Smooth muscle cell of the brain vasculature (primary cell): ENCODE results near the gene ANKRD44.

Experiments
- DNase-seq: peaks from one replicate; pipeline ENCODE4 v3.0.0-alpha.2; 2012; ENCODE audit warnings: low read depth, low spot score

The ANKRD44 gene

DNA sequence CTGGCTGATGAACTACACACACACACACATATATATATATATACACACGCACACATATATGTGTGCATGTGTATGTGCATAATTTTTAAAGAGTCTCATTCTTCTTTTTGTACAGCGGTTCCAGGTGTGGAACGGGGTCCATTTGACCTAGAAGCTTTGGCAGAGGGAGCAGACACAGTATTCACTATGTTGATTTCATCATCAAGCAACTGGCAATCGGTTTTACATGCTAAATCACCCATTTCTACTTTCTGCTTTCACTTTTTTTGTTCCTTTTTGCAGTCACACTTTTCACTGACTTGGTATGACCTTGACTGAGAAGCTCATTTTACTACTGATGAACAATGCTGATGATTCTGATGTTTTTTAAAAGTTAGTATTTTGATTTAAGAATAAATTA lies 321.1 kb downstream of the ANKRD44 start:
- no peak for DNase-seq

- DNase-seq, result no peak
These were observed 321.9 kb downstream of the ANKRD44 start for GRCh38 chr2:196988639-196989038.

- peak; percentile 65 for DNase-seq
These were observed 322.8 kb downstream of the ANKRD44 start for GRCh38 chr2:196987649-196988364.

DNA sequence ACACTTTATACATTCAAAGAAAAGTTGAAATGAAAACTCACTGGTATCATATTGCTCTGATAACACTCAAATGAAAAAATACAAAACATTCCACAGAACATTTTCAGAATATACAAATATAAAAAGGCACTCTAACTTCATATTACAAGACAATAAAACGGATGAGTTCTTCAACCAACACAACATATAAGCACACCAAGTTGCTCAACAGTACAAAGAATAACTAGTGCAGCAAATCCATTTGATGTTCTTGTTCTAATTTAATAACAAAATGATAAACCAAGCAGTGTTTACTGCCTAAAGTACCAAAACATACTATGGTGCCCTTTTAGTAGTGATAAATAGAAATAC lies 323.3 kb downstream of the ANKRD44 start:
- no peak for DNase-seq

GRCh38 chr2:196985511-196986183 lies 324.9 kb downstream of the ANKRD44 start:
- no peak for DNase-seq

GRCh38 chr2:196984903-196985302 lies 325.7 kb downstream of the ANKRD44 start:
- no peak for DNase-seq

- no peak for DNase-seq
These were observed 326.6 kb downstream of the ANKRD44 start for GRCh38 chr2:196983934-196984333.

GRCh38 chr2:196980473-196980872 lies 330.1 kb downstream of the ANKRD44 start:
- DNase-seq, result no peak

DNA sequence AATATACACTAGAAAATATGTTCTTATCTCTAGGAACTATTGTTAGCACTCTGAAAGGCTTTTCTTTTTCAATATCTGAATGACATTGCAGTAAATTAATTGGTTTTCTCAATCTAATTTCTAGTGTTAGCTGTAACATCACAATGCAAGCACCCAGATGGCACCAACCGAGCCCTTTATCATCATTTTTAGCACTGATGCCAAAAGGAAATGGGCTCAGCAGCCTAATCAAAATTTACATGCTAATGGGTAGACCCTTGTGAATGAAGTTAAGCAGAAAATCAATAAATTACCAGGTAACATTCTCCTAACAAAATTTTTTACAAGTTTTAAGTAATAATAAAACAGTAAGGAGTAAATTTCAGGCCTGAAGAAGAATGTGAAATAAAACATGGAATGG lies 330.6 kb downstream of the ANKRD44 start:
- no peak for DNase-seq

GRCh38 chr2:196977507-196977906 lies 333.1 kb downstream of the ANKRD44 start:
- no peak for DNase-seq

GRCh38 chr2:196974970-196975369 lies 335.6 kb downstream of the ANKRD44 start:
- DNase-seq, result no peak

DNA sequence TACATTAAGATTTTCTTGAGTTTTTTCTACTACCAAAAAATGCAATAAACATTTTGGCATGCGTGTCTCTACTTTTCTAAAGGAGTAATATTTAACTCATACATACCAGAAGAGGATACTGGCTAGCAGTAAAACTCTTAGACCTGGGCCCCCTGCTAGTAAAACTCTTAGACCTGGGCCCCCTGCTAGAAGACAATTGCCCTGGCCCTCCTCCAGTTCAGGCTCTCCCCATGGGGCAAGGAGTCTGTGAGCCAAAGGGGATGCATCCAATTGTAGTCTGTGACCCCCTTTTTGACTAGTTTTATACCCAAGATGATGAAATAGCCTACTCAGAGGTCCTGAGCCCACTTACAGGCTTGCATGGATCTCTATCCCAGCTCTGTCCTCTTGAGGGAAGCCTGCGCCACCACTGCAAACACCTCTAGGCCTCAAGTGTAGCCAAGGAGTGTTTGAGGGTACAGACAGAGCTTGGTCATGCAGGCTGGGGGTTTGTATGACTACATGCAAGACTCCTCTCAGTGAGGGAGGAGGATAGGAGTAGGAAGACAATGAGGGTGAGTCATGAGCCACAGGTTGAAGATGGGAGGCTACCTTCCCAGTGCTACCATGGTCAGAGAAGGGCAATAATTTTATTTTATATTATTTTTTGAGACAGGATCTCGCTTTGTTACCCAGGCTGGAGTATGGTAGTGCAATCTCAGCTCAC lies 338.9 kb downstream of the ANKRD44 start:
- DNase-seq, result no peak

DNA sequence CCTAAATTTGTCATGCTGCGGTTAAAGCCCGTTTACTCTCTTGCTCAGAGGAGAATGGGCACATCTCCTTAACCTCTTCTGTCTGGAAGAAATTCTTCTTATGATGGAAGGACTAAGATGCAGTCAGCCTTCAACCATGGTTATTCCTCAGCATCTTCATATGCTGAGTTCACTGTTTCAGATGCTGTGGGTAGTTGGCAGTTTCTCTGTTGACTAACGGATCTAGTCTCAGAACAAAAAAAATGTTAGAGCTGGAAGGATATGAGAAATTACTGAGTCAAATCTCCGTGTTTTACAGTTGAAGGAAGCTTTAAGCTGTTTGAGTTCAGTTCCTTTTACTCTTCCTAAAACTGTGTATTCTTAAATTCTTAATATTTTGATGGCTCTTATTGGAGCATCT lies 340.5 kb downstream of the ANKRD44 start:
- DNase-seq, result no peak

DNA sequence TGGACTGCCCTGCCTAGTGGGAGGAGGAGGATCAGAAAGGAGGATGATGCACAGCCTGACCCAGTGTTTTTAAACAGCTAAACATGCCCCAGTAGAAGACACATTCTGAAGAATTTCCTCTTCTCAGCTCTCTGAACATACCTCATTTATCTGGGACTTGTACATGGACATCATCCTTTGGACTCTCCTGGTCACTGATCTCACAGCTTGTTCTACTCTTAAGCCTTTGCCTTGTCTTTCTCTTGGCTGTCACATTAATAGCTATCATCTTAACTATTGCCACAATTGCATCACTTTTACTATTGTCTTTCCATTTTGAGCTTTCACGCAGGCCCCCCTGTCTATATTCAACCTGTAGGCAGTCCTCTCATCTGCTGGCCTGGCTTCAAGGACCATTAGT lies 342.1 kb downstream of the ANKRD44 start:
- no peak for DNase-seq

- DNase-seq, result no peak
These were observed 342.8 kb downstream of the ANKRD44 start for GRCh38 chr2:196967775-196968174.

GRCh38 chr2:196967116-196967515 lies 343.5 kb downstream of the ANKRD44 start:
- DNase-seq, result peak; percentile 21

- no peak for DNase-seq
These were observed 344.5 kb downstream of the ANKRD44 start for GRCh38 chr2:196966061-196966460.

GRCh38 chr2:196965651-196966050 lies 344.9 kb downstream of the ANKRD44 start:
- no peak for DNase-seq

GRCh38 chr2:196963961-196964360 lies 346.6 kb downstream of the ANKRD44 start:
- DNase-seq, result no peak

DNA sequence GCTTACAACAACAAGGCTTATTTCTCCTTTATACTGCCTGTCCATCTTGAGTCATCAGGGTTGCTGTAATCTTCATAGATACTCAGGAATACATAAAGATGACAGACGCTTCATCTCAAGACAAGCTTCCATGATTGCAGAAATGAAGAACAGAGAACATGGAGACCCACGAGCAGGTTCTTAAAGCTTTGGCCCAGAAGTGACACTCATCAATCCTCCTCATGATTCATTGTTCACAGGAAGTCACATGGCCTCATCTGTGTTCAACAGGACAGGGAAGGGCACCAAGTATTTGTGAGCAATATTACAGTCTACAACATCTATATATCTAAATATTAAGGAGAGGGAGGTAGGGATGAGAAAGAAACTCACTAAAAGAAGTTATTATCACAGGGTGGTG lies 347.5 kb downstream of the ANKRD44 start:
- no peak for DNase-seq

DNA sequence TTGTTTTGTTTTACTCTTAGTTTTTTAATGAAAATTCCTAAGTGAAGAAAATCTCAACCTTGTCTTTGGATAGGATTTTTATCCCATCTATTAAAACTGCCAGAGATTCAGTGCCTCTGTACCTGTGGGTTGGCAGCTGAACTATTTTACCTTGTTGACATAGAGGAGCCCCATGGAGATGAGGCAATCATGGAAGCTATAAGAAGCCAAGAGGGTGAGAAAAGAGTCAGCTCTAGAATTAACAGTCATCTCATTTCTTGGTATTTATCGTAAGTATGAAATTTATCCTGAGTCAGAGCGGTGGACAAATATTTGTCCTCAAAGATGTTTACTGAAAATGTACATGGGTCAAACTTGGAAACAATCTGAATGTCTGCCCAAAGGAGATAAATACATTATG lies 348.3 kb downstream of the ANKRD44 start:
- no peak for DNase-seq

GRCh38 chr2:196961889-196962288 lies 348.7 kb downstream of the ANKRD44 start:
- no peak for DNase-seq
